Measurements from ENCODE around the gene GATAD2A. TPM values are rescaled to one million over a fixed set of nuclear protein-coding genes. Genes with fewer than 3 reads are reported as not detected.
"Not testable (repeated sequence)": the region's sequence is repeated elsewhere in the genome, so short reads cannot be mapped to it uniquely, and the experiment has no call there.

GATAD2A gene
- total RNA-seq, 1 donor from 2014 or later = 110 TPM

DNA sequence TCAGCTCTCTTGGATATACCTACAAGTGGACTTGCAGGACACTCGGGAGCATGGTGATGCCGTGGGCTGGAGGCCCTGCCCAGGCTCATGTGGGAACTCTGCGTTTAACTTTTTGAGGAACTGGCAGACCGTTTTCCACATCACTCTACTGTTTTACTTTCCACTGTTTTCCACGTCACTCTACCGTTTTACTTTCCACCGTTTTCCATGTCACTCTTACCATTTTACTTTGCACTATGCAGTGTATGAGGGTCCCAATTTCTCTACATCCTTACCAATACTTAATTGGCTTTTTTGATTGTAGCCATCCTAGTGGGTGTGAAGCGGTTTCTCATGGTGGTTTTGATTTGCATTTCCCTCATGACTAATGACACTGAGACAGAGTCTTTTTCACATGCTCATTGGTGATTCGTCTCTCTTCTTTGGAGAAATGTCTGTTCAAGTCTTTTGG lies 40.5 kb downstream of the GATAD2A start:
- DNase-seq (ENCODE audit: low spot score) = no peak

DNA sequence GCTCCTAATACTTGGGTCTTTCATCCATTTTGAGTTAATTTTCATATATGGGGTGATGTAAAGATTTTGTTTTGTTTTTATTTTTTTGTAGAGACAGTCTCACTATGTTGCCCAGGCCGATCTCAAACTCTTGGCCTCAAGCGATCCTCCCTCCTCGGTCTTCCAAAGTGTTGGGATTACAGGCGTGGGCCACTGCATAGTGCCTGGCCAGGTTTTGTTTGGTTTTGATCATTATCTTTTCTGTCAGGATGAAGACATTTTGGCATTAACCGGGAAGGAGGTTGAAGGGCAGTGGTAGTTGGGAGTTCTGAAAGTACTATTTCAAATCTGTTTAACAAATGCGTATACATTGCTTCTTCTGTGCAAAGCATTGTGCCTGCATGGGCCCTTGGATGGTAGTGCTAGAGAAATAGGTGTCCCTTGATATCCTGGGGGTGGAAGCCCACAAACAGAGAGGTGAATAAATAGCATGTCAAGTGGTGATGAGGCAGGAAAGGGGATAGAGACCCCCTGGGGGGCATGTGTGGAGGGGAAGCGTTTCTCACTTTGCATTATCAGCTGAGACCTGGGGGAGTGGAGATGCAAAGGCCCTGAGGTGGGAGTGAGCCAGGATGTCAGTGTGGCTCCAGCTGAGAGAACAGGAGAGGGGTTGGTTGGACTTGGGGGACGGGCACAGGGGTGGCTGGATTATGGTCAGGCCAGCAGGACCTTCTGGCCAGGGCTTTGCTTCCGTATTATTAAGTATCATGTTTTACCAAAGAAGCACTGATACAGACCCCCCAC lies 41.4 kb downstream of the GATAD2A start:
- no peak for DNase-seq (ENCODE audit: low spot score)

DNA sequence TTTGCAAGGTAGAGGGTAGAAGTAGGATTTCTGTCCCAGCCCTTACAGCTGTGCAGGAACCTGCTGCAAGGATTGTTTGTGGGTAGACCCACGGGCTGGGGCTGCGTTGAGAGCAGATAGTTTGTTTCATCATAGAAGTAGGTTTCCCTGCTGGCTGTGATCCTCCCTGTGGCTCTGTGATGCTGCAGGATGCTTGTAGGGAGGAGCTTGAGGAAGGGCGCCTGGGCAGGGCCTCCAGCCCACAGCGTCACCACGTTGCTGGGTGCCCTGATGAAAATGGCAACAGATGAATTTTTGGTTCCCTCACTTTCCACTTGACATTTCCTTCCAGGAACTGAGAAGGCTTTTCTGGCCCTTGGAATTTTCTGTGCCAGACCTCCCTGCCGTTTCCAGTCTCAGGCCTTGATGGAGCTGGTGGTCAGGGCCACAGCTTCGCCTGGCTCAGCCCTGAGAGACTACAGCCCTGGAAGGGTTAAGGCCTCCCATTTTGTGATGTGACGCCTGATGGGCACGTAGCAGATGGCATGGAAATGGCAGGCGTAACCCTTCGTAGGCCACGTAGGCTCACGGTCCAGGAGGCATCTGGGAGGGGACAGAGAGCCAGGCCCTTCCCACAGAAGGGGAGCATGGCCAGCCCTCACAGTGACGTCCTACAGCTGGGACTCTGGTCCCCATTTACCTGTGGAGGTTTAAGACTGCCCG lies 42.2 kb downstream of the GATAD2A start:
- no peak for DNase-seq (ENCODE audit: low spot score)

DNA sequence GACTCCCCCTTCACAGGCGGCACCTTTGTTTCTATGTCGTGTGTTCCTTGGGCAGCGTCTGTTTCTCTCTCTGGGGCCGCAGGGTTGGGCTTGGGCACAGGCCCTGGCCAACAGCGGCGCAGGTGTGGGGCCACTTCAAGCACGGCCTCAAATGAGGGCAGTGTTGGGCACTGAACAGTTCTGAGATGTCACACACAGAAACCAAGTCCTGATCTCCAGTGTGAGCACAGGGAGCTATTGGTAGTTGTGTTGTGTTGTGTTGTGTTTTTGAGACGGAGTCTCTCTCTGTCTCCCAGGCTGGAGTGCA lies 42.7 kb downstream of the GATAD2A start:
- DNase-seq (ENCODE audit: low spot score) = no peak

DNA sequence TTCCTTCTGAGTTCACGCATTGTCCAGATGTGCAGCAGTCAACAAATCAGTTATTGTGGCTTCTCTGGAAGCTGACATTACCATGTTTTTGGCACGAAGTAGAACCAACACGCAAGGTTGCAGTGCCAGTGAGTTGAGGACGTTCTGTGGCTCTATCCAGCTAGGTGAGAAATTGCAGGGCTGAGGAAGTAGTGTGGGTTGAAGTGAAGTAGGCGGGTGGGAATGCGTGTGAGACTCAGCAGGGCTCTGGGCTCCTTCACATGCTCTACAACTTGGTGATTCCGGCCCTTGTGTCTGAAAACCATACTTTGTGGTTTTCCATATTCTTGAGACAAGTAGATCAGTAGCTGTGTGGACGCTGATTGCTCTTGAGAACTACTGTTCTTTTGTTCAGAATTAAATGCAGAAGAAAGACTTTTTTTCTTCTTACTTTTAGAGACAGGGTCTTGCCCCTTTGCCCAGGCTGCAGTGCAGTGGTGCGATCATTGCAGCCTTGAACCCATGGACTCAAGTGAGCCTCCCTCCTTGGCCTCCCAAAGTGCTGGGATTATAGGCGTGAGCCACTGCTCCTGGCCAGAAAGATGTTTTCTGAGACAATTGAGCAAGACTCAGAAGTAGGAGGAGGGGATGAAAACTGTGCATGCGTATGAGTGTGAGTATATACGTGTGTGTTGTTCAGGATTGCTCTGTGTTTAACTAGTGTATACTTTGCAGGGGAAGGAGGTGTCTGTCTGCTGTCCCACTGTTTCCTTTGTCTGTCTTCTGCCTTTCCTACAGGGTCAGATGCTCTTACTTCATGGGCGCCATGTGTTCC lies 46.2 kb downstream of the GATAD2A start:
- no peak for DNase-seq (ENCODE audit: low spot score)

DNA sequence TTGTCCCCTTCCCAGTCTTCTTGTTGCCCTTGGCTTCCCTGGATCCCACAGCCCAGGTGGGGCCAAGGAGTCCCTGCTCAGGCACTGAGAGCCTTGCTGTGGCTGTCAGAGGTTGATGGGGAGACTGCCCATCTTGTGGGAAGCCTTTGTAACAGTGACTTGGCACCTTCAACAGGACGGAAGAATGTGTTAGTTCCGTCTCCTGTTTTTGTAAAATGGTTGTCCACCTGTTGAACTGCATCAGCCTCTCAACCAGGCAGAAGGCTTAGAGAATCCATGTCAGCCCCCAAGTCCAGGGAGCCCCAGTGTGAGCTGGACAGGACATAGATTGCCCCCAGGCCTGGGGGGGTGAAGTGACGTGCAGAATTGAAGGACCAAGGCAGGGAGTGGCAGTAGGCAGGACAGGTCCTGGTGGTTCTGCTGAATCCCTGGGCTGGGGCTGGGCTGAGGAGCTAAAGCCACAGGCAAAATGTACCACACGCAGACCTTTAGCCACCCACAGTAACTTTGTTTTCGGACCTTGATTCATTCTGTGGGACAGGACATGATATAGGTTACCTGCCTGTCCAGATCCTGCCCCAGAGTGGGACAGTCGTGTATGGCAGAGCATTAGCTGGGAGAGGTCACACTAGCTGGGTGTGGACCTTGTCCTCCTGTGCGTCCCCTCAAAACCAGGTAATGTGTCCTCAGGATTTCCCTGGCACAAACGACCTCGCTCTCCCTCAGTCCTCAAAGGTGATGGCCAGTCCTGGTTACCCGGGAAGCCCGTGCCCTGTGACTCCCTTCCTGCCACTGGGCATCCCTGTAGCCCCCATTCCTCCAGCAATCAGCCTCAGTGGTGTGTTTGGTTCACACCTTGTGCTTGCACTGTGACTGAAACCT lies 47.0 kb downstream of the GATAD2A start:
- no peak for DNase-seq (ENCODE audit: low spot score)

DNA sequence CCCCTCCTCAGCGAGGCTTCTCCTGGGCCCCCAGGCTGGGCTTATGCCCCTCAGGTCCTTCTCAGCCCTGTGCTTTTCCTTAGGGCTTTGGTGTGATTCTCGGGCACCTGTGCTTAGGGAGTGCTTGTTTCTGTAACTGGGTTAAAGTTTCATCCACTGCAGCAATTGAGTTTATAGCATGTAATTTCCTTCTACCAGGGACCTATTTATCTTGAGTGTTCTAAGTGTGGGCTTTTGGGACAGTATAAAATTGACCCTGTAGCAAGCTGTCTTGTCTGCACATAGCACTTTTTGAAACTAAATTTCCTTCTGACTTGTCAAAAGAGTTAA lies 47.6 kb downstream of the GATAD2A start:
- no peak for DNase-seq (ENCODE audit: low spot score)

DNA sequence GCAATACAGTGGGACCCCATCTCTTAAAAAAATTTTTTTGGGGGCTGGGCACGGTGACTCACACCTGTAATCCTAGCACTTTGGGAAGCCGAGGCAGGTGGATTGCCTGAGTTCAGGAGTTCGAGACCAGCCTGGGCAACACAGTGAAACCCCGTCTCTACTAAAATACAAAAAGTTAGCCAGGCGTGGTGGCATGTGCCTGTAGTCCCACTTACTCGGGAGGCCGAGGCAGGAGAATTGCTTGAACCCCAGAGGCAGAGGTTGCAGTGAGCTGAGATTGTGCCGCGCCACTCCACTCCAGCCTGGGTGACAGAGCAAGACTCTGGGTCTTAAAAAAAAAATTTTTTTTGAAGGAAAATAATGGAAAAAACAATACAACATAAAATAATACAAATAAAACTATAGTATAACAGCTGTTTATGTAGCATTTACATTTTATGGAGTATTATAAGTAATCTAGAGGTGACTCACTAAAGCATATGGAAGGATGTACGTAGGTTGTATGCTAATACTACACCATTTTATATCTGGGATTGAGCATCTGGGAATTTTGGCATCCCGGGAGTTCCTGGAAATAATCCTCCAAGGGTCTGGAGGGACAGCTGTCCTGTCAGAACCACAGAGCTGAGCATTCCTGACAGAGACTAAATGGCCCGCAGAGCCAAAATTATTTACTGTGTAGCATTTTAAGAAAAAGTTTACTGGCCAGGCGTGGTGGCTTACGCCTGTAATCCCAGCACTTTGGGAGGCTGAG lies 49.9 kb downstream of the GATAD2A start:
- not testable (repeated sequence) for DNase-seq (ENCODE audit: low spot score)

DNA sequence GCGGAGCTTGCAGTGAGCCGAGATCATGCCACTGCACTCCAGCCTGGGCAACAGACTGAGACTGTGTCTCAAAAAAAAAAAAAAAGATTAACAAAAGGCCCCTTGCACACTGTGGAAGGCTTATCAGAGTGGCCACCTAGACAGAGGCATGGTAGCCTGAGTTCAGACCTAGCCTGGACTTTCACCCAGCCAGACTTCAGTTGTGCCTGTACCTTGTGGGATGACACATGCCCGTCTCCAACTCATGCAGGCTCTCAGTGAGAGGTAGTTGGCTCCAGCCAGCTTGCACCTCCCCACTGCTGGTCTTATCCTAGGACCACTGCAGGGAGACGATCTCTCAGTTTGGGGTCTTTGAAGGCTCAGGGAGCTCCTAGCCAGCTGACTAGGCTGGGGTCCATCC lies 52.2 kb downstream of the GATAD2A start:
- DNase-seq (ENCODE audit: low spot score) = no peak

DNA sequence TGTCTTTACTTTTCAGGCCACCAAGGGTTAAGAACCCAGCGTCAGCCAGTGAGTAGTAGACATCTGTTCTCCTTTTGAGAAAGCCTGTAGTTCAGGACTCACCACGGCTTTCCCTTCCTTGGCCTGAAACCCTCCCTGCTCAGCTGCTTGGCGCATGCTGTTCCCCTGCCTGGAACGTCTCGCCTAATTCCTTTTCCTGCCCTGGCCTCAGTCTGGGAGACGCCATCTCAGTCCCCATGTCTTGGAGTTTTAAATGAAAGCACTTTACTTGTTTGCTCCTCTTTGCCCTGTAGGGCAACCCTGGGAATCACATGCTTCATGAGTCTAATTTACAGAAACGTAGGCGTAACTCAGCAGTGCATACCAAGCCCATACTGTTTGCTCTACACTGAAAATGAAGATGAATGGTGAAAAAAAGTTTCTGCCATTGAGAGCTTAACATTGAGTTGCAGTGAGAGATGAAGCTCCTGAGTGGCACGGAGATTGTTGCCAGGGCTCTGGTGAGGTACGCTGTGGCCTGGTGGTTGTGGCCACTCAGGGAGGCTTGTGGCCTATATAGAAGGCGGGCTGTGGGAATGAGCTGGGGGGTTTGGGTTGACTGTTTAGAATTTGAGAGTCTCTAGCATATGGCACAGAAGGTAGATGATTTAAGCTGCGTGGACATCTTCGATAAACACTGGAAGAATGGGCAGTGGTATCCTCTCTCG lies 52.8 kb downstream of the GATAD2A start:
- no peak for DNase-seq (ENCODE audit: low spot score)

DNA sequence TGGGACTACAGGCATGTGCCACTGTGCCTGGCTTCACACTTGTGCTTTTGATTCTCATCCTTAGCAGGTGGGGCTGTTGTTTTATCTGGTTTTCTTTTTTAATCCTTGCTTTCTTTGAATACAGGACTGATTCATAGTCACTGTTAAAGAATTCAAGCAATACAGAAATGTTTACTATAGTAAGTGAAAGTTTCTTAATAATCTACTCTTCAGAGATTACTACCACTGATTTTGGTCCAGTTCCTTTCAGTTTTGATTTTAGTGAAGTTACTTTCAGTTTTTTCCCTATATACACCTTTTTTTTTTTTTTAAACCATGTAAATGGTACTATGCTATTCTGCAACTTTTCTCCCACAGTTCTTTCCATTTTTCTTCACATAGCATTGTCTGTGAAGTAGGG lies 53.6 kb downstream of the GATAD2A start:
- no peak for DNase-seq (ENCODE audit: low spot score)

DNA sequence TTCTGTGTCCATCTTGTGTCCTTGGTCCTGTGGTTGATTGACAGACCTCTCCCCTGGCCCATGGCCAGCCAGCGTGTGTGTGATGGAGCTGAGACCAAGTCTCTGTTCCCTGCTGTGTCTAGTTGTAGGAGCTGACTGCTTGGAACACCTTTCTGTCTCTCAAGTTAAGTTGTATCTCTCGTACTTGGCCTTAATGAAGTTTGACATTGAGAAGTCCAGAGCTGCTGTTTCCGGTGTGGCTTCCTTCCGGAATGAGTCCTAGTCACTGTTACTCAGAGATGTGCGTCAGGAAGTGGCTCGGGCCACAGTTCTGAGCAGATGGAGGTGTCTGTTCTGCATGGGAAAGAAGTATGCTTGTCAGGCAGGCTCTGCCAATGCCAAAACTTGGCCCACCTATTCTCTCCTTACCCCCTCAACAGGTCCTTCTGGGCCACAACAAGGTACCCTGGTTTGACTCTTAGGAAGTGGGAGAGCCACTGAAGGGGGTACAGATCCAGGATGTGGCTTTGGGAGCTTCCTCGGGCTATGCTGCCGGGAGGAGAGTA lies 54.3 kb downstream of the GATAD2A start:
- peak; percentile 33 for DNase-seq (ENCODE audit: low spot score)

DNA sequence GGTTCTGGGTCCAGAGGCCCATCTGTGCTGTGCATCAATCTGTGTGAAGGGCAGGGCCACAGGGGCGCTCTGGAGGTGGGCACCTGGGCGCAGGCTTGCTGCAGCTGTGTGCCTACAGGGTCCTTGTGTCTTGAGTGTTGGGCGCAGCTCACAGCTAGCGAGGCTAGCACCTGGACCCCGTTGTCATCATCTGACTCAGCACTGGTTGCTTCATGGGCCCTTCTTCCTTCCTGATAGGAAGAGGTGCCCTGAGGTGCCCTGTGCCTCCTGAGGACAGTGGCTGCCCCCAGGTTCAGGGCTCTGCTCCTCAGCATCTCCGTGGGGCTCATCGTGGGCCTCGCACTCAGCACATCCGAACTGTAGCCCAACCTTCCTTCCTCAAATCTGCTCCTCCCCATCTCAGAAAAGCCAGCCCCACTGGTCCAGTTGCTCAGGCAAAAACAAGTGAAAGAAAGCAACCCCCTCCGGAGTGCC lies 54.8 kb downstream of the GATAD2A start:
- no peak for DNase-seq (ENCODE audit: low spot score)

DNA sequence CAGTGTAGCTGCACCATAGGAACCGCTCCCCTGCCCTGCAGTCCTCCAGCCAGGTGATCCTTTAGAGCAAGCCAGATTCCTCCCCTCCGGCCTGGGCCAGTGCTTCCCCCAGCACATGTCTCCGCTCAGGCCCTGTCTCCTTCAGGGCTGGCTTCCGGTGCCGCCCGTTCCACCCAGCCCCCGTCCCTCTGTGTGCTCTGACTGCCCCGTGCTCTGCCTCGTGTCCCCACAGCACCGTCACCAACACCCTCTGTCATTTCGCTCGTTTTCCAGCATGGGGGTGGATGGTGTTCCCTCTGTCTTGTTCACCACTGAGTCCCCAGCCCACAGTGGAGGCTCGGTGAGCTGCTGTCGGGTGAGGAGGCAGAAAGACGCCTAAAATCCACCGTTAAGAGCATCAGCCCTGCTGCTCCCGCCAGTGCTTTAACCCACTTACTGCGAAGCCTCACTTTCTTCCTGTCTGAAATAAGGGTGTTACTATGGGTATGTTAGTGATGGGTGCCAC lies 55.3 kb downstream of the GATAD2A start:
- DNase-seq (ENCODE audit: low spot score) = peak; percentile 42

DNA sequence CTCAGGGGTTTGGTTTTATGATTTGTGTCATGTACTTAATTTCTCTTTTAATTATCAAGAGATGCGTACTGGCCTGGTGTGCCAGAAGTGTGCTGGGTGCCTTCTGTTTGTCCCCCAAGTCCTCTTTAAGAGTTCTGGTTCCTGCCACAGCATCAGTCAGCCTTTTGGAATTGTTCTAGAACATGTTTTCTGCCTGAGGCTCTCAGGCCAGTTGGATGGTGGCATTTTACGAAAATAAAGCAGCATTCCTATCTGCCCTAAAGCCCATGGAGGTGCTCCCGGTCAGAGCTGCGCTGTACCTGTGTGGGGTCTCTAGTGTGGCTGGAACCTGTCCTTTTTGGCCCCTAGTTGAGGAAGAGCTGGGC lies 55.8 kb downstream of the GATAD2A start:
- no peak for DNase-seq (ENCODE audit: low spot score)

DNA sequence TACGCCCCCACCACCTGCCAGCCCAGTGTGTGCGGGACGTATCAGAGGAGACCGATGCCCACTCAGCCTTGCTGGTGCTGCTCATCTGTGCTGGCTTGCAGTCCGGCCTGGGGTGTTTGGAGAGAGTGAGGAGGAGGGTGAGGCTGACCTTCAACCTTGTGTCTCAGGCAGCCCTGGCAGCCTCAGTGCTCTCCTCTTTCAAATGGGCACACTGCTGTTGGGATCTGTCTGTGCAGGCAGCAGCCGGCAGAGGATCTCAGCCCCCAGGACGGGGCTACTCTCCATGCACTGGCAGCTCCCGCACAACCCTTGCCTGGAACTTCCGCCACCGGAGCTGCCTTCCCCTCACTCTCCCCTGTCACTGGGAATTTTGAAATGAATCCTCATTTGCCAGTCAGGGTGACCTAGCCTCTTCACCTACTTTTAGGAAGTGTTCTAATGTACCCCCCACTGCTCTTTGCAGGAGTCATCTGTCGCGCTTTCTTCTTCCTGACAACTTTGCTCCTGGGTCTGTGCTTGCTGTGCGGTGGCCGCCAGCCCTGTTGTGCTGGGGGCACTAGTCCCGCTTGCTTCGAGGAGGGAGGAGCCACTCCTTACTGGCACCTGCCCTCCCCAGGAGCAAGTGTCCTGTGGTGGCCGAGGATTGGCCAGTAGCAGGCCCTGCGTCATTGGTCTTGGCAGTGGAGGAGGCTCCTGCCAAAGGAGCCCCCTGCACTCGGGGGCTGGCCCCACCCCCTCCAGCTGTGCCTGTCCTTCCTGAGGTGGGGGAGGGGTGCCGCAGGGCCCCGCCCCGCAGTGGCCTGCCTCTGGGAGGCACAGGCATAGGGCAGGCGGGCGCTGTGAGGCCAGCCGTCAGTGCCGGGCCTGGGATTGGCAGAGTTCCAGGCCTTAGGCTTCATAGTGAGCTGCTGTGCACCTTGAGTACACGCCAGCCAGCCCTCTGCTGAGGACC lies 56.5 kb downstream of the GATAD2A start:
- peak; percentile 61 for DNase-seq (ENCODE audit: low spot score)

DNA sequence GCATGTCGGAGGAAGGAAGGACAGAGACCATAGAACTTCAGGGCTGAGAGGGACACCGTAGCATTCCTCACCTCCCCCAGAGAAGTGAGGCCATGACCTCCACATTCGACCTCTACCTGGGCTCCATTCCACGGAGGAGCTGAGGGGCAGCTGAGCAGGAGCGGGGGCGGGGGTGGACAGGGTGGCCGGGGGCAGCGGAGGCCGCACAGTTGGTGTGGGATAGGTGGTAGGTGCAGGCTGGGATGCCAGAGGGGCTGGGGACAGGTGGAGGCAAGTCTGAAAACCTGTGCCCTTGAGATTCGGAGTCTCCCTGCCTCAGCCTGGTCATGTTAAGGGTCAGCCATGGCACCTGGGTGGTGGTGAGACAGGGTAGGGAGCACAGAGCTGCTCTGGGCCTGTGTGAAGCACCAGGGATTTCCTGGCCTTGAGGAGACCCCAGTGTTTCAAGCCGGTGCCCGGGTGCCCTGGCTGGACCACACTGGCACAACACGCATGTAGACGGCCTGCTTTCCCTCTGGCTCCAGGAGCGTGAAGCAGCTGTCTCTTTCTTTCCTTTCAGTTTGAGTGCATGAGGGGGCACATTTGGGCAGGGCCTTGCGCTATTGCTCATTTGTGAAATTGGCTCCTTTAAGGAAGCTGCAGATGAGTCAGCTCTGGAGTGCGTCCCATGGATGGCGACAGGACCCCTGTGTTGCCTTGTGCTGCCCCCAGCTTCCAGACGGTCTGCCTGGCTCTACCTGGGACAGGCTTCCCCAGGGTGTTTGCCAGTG lies 58.1 kb downstream of the GATAD2A start:
- no peak for DNase-seq (ENCODE audit: low spot score)

All from mucosa of gallbladder (tissue), 1 donor.